Dermis blood vessel endothelial cell (primary cell): ENCODE data around the gene SUN2. TPM values are rescaled to one million over a fixed set of nuclear protein-coding genes. Genes with fewer than 3 reads are reported as not detected.
A peak's percentile ranks its signal among the peaks of the same experiment; 100 is the strongest.

Source experiments
- DNase-seq: peaks from one replicate; pipeline ENCODE4 v3.0.0; 2010
- total RNA-seq: library from RNA; depleted of rRNA; stranded (reverse); fragments of >200 nt; gene quantifications from 2 replicates; pipeline ENCODE4 v1.2.3, GENCODE V29; 2014

Gene SUN2
- total RNA-seq, 1 donor from 2014 or later, result 186 TPM

DNA sequence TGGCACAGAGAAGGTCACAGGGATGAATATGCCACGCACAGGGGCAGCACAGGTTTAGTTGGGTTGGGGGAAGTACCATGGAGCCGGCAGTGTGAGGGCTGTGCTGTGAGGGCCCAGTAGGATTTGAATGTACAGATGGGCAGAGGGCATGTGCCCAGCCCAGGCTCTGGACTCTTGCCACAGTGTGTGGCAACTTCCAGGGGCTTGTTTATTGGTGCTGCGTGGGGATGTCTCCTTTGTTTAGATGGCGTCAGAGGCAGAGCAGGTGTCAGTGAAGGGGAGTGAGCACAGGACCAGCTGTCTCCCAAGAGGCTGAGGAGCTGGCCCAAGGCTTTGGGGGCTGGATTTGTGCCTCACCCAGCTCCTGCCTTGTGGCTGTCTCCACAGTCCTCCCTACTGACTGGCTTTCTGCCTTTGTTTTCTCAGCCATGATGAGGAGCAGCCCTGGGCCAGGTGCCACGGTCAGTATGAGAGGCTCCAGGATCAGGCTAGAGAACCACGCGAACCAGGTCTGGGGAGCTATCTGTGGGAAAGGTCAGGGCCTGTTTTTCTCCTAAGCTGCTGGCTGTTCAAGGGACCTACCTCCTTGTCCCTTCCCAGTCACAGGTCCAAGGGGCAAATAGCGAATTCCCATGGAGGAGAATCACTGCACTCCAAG, 21.9 kb downstream of the SUN2 start:
- DNase-seq, result no peak

DNA sequence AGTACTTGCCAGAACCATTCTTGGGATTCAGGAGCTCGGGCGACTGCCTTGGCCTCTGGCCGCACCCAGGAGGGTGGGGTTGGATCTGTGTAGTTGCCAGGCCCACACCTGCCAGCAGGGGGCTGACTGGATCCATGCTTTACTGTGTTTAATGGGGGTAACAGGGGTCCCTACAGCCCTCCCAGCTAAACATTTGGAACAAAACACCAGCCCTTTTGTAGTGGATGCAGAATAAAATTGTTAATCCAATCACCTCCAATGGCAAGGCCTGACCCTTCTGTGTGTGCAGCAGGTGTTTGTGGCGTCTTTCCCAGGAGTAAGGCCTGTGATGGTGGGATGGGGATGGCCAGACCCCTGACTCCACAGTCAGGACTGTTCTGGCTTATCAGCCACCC, 22.5 kb downstream of the SUN2 start:
- peak; percentile 56 for DNase-seq

DNA sequence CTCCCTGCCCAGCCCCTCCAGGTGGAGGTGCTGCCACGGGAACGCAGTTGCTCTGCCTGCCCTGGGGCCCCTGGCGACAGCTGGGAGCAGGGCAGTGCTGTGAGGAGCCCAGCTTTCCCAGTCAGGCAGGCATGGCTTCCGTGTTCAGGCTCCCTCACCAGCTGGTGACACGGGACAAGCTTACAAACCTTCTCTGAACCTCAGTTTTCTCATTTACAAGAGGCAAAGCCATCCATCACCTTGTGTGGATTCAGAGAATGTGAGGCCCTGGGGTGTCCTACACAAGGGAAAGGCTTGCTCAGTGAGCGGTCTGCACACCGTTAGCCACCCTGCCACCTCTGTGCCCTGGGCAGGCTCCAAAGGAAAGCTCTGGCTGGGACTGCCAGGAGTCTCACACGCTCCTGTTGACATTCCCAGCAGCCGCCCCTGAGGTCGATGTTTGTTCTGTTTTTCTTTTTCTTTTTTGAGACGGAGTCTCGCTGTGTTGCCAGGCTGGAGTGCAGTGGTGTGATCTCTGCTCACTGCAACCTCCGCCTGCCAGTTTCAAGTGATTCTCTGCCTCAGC, 23.5 kb downstream of the SUN2 start:
- no peak for DNase-seq

DNA sequence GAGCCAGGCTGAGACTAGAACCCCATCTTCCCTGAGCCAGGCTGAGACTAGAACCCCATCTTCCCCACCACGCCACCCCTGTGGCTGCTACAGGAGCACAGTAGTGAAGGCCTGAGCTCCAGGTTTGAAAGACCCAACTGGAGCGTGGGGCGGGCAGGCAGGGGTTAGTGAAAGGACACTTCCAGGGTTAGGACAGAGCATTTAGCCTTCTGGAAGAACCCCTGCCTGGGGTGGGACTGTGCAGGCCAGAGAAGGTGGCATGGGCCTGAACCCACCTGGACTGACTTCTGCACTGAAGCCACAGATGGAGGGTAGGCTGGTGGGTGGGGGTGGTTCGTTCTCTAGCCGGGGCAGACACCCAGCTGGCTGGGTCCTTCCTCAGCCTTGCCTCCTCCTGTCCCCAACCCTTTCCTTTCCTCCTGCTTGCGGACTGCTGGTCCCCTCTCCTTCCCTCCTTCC, 24.1 kb downstream of the SUN2 start:
- DNase-seq, result no peak

DNA sequence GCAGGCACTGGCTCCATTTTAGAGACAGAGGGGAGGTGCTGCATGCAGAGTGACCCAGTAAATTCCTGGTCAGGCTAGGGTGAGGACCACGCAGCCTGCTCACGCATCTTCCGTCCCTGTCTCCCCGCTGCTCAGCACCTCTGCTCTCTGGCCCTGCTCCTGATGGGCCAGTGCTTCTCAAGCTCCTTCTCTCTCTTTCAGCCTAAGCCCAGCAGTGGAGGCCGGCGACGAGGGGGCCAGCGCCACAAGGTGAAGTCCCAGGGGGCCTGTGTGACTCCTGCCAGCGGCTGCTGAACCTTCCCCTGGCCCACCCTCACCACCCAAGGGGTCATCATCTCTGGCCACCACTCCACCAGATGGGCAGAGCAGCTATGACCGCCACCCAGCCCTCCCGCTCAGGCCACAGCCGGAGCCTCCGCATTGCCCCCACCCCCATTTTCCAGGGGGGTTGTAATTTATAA, 25.4 kb downstream of the SUN2 start:
- DNase-seq, result no peak

DNA sequence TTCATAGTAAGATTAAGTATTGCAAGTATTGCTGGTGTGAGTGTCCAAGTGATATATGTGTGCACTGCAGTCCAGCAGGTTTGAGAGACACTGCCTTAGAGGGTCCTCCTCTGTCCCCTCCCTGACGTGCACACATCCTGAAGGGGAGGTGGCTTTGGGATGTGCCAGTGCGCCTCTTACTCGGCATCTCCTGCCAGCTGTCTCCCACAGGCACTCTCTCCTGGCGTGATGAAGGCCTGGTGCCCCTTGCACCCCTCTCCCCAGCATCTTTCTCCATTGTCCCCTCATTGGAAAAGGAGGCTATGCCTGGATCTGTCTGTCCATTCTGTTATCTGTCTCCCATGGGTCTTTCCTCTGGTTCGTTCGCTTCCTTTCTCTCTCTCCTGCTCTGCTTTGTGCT, 25.9 kb downstream of the SUN2 start:
- no peak for DNase-seq

DNA sequence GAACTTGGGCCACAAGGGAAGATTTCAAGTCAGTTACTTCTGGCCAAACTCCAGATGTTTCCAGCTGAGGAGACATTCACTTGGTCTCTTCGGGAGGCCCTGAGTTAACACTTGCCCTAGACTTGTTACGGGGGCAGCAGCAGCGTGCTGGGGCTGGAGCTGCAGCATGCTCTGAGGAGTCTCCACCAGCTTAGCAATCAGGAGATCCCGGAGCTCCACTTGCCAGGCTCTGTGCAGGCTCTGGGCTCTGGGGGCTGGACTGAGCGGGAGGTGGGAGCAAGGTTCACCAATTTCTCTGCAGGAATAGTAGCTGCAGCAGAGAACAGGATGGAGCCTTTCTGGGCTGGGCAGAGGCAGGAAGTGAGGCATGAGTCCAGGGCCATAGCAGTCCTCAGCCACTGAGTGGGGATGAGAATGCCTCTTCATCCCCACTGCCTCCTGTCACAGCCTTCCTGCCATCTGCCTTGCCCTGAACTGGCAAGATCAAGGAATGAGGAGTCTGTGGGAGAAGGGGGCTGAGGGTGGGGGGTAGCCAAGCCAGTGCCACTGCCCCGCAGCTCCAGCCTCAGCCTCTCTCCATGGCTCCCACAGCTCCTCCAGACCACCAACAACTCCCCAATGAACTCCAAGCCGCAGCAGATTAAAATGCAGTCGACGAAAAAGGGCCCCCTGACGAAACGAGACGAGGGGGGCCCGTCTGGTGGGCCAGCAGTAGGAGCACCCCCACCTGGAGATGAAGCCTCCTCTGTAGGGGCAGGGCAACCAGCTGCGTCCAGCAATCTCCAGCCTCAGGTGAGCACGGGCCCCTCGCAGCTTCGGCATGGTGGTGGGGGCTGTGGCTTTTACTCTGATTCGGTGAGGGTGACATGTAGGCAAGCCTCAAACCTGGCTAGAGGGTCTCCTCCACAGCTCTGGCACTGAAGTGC, 26.7 kb downstream of the SUN2 start:
- DNase-seq, result peak; percentile 27

DNA sequence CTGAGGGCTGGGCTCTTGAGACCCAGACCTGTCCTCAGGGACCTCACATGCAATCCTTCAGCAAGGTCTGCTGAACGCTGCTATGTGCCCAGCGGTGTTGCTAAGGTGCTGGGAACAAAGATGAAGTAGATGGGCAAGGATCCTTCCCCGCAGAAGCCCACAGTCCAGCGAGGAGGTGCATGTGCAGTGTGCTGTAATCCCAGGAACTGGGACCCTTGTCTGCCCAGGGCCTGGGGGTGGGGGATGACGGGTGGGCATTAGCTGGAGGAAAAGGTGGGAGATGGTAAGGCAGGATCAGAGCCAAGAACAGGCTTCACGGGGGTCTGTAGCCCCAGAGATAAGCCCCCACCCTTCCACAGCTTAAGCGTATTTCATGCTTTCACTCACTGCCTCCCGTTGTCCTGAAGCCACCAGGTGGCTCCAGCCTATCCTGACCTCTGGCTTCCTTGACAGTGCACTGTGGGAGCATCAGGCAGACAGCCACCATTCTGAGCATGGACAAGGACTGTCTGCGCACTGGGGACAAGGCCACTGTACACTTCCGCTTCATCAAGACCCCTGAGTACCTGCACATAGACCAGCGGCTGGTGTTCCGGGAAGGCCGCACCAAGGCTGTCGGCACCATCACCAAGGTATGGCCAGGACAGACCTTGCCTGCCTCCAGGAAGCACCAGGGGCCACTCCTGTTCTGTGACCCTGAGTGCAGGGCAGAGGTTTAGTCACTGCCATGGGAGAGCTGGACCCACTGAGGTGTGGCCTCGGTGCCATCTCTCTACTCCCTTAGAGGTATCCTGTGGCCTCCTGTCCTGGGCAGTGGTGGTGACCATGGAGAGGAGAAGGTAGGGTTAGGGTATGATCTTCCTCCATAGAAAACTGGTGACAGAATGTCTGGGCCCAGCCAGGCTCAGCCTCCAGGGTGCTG, 28.0 kb downstream of the SUN2 start:
- DNase-seq, result no peak

DNA sequence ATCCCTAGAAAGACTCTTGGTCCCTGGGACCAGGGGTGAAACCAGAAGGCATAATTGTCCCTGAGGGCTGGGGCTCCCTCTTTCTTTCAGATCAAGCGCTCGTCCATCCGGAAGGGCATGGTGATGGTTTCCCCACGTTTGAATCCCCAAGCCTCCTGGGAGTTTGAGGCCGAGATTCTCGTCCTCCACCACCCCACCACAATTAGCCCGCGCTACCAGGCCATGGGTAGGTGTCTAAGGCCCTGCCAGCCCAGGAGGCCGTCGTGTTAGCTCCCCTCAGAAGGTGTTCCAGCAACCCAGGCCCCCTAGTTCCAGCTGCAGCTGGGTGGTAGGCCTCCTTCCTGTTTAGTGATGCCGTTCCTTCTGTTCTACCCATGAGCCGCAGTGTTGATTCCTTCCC, 28.7 kb downstream of the SUN2 start:
- DNase-seq, result no peak

DNA sequence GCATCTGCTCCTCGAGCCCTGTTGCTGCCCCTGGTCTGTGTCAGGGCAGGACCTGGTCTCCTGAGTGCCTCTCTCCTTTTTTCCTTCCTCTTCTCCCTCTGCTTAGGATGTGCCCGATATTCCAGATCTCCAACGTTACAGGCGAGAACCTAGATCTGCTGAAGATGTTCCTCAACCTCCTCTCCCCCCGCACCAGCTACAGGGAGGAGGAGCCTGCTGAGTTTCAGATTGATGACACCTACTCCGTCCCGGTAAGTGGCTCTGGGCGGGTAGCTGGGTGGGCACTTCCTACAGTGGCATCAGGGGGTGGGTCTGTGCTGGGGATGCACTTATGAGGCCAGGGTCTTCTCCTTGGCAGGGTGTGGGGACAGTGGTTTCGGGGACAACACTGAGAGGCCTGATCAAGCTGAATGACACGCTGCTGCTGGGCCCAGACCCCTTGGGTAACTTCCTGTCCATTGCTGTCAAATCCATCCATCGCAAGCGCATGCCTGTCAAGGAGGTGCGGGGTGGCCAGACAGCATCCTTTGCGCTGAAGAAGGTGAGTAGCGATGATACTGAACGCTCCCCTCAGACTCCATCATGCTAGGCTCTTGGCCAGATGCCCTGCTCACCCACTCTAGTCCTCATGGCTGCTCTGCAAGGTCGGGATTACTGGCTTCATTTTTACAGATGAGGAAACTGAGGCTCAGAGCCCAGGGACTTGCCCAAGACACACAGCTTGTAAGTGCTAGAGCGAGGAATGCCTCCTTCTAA, 29.7 kb downstream of the SUN2 start:
- DNase-seq, result no peak

DNA sequence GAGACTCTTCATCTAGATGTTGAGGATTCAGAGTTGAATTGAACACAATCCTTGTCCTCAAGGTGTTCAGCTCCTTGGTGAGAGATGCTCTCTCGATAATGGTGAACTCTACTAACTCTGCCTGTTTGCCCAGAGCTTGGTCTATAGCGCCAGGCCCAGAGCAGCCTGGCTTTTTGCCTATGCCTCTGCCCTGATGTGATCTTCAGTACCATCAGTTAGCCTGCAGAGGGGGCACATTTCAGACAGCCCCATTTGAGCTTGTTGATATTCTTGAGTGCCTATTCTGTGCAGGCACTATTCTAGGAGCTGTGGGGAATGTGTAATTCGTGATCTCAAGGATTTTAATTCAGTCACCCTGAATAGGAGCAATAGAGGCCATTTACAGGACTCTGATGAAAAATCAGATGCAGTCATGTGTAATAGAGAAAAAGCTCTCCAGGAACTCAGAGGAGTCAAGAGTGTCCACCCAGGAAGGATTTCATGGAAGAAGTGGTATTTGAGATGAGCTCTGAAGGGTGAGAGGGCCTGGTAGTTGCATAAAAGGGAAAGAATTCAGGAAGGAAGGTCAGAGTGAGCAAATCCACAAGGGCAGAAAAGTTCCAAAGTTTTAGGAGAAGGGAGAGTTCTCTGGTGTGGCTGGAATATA, 30.7 kb downstream of the SUN2 start:
- DNase-seq, result peak; percentile 70

DNA sequence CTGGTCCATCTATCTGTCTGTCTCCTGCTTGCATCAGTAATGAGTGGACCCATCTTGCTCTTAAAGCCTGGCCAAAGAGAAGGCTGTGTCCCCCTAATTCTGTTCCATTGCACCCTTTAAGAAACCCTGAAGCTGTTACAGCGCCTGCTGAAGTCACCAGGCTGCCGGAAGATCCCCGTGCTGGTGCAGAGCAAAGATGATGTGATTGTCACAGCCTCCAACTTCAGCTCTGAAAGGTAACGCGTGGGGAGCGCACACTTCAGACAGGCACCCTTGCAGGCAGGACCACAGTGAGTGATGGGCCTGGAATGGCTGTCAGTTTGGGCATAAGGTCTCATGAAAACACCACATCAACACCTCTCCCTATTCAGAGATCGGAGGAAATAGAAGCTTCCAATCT, 31.6 kb downstream of the SUN2 start:
- no peak for DNase-seq

DNA sequence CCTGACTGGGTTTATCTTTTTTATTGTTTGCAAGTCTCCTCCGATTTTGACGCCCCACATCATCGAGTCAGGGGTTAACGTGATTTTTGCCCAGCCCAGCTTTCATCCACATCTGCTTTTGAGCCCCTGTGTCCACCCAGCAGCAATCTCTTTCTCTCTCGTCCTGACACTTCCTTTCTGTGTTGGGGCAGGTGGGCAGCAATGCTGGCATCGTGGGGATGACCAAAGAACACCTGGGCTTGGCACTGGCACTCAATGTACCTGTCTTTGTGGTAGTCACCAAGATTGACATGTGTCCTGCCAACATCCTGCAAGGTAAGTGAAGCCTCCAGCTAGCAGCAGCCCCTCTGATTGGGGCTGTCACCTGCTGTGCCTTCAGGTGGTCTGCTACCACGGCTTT, 34.2 kb downstream of the SUN2 start:
- no peak for DNase-seq

DNA sequence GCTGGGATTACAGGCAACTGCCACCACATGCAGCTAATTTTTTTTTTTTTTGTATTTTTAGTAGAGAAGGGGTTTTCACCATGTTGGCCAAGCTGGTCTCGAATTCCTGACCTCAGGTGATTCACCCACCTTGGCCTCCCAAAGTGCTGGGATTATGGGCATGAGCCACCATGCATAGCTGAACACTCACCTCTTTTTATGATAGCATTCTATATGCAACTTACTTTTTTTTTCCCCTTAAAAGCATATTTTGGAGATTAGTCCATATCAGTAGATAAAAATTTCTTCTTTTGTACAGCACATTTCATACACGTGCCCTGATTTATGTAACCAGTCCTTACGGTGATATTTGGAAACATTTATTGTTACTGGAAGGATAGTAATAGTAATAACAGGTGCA, 35.4 kb downstream of the SUN2 start:
- no peak for DNase-seq

DNA sequence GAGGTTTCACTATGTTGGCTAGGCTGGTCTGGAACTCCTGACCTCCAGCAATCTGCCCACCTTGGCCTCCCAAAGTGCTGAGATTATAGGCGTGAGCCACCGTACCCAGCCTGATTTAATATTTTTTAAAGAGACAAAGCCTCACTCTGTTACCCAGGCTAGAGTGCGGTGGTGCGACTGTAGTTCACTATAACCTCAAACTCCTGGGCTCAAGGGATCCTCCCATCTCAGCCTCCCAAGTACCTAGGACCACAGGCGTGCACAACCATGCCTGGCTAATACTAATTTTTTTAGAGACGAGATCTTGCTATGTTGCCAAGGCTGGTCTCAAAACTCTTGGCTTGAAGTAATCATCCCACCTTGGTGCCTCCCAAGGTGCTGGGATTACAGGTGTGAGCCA, 36.6 kb downstream of the SUN2 start:
- no peak for DNase-seq

DNA sequence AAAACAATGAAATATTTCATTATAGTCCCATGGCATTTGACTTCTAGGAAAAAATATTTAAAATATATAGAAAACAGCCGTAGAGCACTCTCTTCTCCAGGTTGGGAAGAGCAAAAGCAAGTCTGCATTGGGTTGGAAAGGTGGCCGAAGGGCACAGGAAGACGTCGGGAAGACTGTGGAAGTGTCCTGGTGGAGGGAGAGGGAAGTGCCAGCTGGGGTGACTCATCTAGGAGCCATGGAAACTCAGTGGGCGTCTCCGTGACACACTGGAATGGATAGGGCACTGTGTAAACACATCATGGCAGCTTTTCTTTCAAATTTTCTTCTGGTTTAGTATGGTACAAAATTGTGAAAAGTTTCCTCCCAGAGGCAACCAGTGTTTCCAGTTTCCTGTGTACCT, 37.4 kb downstream of the SUN2 start:
- DNase-seq, result peak; percentile 91

DNA sequence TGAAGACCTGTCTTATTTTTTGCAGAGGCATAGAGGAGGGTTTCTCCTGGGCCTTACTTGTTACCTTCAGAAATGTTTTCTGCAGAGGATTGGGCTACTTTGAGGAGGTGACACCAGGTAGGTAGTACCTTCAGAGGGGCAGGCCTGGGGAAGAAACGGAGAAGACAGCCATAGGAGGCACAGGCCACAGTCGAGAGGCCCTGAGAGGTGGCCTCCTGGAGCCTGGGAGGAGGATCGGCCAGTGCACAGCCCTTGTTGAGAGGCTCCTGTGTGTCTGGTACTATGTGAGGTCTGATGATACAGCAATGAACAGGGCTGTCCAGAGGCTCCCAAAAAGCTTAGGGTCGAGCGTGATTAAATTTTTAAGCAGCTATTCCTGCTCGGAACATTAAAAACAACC, 38.6 kb downstream of the SUN2 start:
- DNase-seq, result no peak

DNA sequence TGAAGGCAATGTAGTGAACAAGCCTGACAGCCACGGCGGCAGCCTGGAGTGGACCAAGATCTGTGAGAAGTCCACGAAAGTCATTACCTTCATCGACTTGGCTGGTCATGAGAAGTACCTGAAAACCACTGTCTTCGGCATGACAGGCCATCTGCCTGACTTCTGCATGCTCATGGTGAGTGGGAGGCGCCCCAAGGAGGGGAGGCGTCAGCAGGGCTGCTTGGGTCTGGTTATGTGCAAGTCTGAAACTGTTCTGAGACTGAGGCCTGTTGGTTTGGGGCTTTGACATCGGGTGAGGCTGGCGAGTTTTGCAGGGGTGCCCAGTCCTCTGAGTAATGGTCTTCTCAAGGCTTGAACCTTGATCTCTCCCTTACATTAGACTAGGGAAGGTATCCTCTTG, 39.0 kb downstream of the SUN2 start:
- no peak for DNase-seq

DNA sequence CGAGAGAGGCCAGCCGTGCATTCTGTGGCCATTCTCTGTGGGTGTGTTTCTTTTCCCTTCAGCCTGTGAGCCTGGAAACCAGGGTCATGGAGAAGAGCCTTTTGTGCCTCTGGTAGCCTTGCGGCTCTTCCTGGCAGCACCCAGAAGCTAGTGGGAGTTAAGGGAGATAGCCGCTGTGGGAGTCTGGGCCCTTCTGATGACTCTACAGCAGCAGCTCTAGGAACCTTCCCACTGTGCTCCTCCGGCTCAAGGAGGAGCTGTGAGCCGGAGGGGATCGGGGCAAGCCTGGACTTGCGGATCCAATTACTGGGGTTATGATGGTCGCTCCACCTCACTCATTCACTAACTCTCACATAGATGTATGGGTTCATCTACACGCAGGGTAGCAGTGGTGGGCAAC, 39.5 kb downstream of the SUN2 start:
- no peak for DNase-seq

DNA sequence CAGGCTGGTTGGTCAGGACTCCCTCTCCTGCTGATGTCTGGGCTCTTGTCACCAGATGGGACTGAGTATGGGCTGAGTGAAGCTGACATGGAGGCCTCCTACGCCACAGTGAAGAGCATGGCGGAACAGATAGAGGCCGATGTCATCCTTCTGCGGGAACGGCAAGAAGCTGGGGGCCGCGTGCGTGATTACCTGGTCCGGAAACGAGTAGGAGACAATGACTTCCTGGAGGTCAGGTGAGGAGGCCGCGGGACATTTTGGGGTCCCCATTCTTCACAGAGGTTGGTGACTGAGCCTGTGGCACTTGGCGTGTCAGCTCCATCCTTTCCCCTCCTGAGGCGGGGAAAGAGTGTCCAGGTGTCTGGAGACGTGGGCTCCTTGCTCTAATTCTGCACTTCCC, 39.9 kb downstream of the SUN2 start:
- no peak for DNase-seq

DNA sequence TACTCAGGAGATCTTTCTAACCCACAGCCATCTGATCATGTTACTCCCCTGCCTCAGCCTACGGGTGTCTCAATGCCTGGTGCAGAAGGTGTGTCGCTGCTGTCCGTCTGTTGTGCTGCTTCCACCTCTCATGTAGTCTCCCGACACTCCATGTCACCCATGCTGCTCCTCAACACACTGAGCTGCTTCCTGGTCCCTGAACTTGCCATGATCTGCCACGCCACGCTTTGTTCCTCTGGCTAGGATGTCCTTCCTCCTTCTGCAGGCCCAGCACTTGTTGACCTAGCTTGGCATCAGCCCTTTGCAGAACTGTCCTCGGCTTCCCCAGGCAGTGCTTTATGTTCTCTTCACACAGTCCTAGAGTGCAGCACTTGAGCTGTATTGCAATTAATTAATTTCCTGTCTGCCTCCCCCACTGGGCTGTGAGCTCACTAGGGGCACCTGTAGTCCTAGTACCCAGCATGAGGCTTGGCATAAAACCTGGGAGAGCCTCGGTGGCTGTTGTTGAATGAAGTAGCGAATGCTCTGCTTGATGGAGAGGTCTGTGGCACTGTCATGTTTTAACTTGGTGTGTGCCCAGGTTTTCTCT, 40.5 kb downstream of the SUN2 start:
- no peak for DNase-seq
